A673 (cell line): ENCODE results near the gene HNRNPA0. TPM values are rescaled to one million over a fixed set of nuclear protein-coding genes. Genes with fewer than 3 reads are reported as not detected.
"Not testable (repeated sequence)": the region's sequence is repeated elsewhere in the genome, so short reads cannot be mapped to it uniquely, and the experiment has no call there.

Experiments used
- BruUV-seq: library from RNA; stranded (reverse); fragments of 400-500 nt; replicated peaks from 2 replicates; lab custom pipeline; 2021; lab: Mats Ljungman, UMichigan
- CTCF ChIA-PET: fragments of 300-600 bp; sonication (Branson Sonifier 250); formaldehyde crosslinking; loops from one replicate; lab custom pipeline; 2022; ENCODE audit warnings: antibody characterized with exemption; lab: Charles Lee
- POLR2A ChIA-PET: fragments of 300-600 bp; sonication (Branson Sonifier 250); formaldehyde crosslinking; loops from one replicate; lab custom pipeline; 2022; ENCODE audit warnings: antibody characterized with exemption; ENCODE audit not compliant: low non-redundant PET; lab: Charles Lee
- DNase-seq: peaks from one replicate; pipeline ENCODE4 v3.0.0-alpha.2; 2015; ENCODE audit warnings: low spot score
- H3K27ac ChIP-seq: fragments of 200-600 bp; sonication (generic); 2 replicates; pipeline ENCODE4 v1.5.1; 2016; ENCODE audit warnings: mixed run types, low read depth, mild to moderate bottlenecking, mixed read lengths, antibody characterized with exemption, low read length; ENCODE audit not compliant: poor library complexity, severe bottlenecking
- H3K27me3 ChIP-seq: fragments of 200-600 bp; sonication (generic); replicated peaks from 2 replicates; pipeline ENCODE4 v1.6.1; 2017; ENCODE audit warnings: mixed run types, low read depth, mild to moderate bottlenecking, mixed read lengths, antibody characterized with exemption, low read length; ENCODE audit not compliant: insufficient read depth, poor library complexity
- H3K36me3 ChIP-seq: fragments of 200-600 bp; sonication (generic); 2 replicates; pipeline ENCODE4 v1.6.1; 2016; ENCODE audit warnings: mixed run types, mild to moderate bottlenecking, mixed read lengths, antibody characterized with exemption, low read length; ENCODE audit not compliant: insufficient read depth, poor library complexity, severe bottlenecking
- H3K4me1 ChIP-seq: fragments of 200-600 bp; sonication (generic); 2 replicates; pipeline ENCODE4 v1.6.1; 2017; ENCODE audit warnings: mixed run types, mild to moderate bottlenecking, mixed read lengths, antibody characterized with exemption, low read length; ENCODE audit not compliant: insufficient read depth, poor library complexity, severe bottlenecking
- H3K4me3 ChIP-seq: fragments of 200-600 bp; sonication (generic); 2 replicates; pipeline ENCODE4 v1.5.1; 2016; ENCODE audit warnings: low read depth, mixed run types, mild to moderate bottlenecking, mixed read lengths, low read length; ENCODE audit not compliant: poor library complexity, severe bottlenecking
- H3K9me3 ChIP-seq: fragments of 200-600 bp; sonication (generic); 2 replicates; pipeline ENCODE4 v1.6.1; 2016; ENCODE audit warnings: mixed run types, low read depth, mild to moderate bottlenecking, mixed read lengths, antibody characterized with exemption, low read length; ENCODE audit not compliant: poor library complexity, severe bottlenecking
- CTCF ChIP-seq: fragments of 300-800, 200-600 bp; sonication (generic); conservative IDR thresholded peaks from 2 replicates; pipeline ENCODE4 v1.5.1; 2017; ENCODE audit warnings: low read depth, mild to moderate bottlenecking, antibody characterized with exemption, low read length, moderate library complexity, mixed read lengths
- EZH2 ChIP-seq: fragments of 200-600 bp; sonication (generic); IDR thresholded peaks from 2 replicates; pipeline ENCODE4 v1.6.1; 2017; ENCODE audit warnings: borderline replicate concordance, low read depth, mild to moderate bottlenecking, mixed read lengths, antibody characterized with exemption, low read length; ENCODE audit not compliant: poor library complexity, severe bottlenecking
- intact Hi-C: fragments of 100-400 bp; cut with micrococcal nuclease; formaldehyde crosslinking; loops from one replicate; pipeline ENCODE4 v1.10.0; 2022; ENCODE audit not compliant: unreplicated experiment
- total RNA-seq: library from RNA; stranded (reverse); gene quantifications from 2 replicates; pipeline ENCODE4 v1.2.3, GENCODE V29; 2021

HNRNPA0 gene
- total RNA-seq, 1 experiment from 2014 or later = 56.2 TPM

- H3K27me3 ChIP-seq = peaks cover 3% of the 10 kb centered on the region
- POLR2A ChIA-PET = no interaction called here
- no TSS peak for BruUV-seq
- H3K36me3 ChIP-seq = no peaks in the 10 kb centered on the region
- no peaks in the 10 kb centered on the region for H3K9me3 ChIP-seq
- no peak for DNase-seq
- no peaks in the 10 kb centered on the region for H3K4me1 ChIP-seq
- no peak overlapping the region for H3K27ac ChIP-seq
- no peak overlapping the region for H3K4me3 ChIP-seq
- TF ChIP-seq CTCF (no peak), EZH2 (no peak)
- intact Hi-C loops = loop anchor here (5.0 kb wide), 1 partner anchor 349 kb away; no protein-coding TSS in a partner anchor
- CTCF ChIA-PET = no interaction called here
Measured at GRCh38 chr5:137782984-137783536, 28.9 kb upstream of the HNRNPA0 start.

GRCh38 chr5:137782055-137782454, 27.9 kb upstream of the HNRNPA0 start:
- no peaks in the 10 kb centered on the region for H3K36me3 ChIP-seq
- ChIA-PET POLR2A (no interaction called here), CTCF (no interaction called here)
- H3K4me3 ChIP-seq = no peak overlapping the region
- no peak for TF ChIP-seq EZH2
- no peak for TF ChIP-seq CTCF
- peaks cover 3% of the 10 kb centered on the region for H3K27me3 ChIP-seq
- intact Hi-C loops = loop anchor here (5.0 kb wide), 1 partner anchor 350 kb away; no protein-coding TSS in a partner anchor
- H3K4me1 ChIP-seq = no peaks in the 10 kb centered on the region
- BruUV-seq = no TSS peak
- no peaks in the 10 kb centered on the region for H3K9me3 ChIP-seq
- DNase-seq = no peak
- H3K27ac ChIP-seq = no peak overlapping the region

- H3K4me1 ChIP-seq = no peaks in the 10 kb centered on the region
- no peak for TF ChIP-seq EZH2
- TF ChIP-seq CTCF = peak; percentile 80
- intact Hi-C loops = loop anchor here (1.0 to 2.0 kb wide), 2 partner anchors 43 to 290 kb away; no protein-coding TSS in a partner anchor
- no peaks in the 10 kb centered on the region for H3K9me3 ChIP-seq
- DNase-seq = peak; percentile 60
- CTCF ChIA-PET = interaction anchor here (0.5 to 1.8 kb wide), 7 partner anchors 27 to 676 kb away, joined by 3 to 10 read pairs (median 5); no protein-coding TSS in a partner anchor
- BruUV-seq = no TSS peak
- POLR2A ChIA-PET = no interaction called here
- no peak overlapping the region for H3K27ac ChIP-seq
- peaks cover 3% of the 10 kb centered on the region for H3K27me3 ChIP-seq
- H3K4me3 ChIP-seq = no peak overlapping the region
- H3K36me3 ChIP-seq = no peaks in the 10 kb centered on the region
Measured at GRCh38 chr5:137778772-137779564, 24.8 kb upstream of the HNRNPA0 start.

- BruUV-seq, H3K4me1 ChIP-seq, CTCF ChIA-PET, H3K36me3 ChIP-seq, POLR2A ChIA-PET, H3K27ac ChIP-seq, DNase-seq, H3K27me3 ChIP-seq, H3K4me3 ChIP-seq, H3K9me3 ChIP-seq, intact Hi-C loops: not testable (repeated sequence)
Measured at GRCh38 chr5:137767937-137768336, 13.8 kb upstream of the HNRNPA0 start.
